SH-SY5Y (cell line): Measurements from ENCODE around the gene GATB.

Source experiments
- GATA2 ChIP-seq: IDR thresholded peaks from 2 replicates; pipeline ENCODE4 v1.6.1; 2011; ENCODE audit warnings: mild to moderate bottlenecking, low read depth, low read length
- GATA3 ChIP-seq: IDR thresholded peaks from 2 replicates; pipeline ENCODE4 v1.6.1; 2011; ENCODE audit warnings: low read depth, mild to moderate bottlenecking, low read length, moderate library complexity

DNA sequence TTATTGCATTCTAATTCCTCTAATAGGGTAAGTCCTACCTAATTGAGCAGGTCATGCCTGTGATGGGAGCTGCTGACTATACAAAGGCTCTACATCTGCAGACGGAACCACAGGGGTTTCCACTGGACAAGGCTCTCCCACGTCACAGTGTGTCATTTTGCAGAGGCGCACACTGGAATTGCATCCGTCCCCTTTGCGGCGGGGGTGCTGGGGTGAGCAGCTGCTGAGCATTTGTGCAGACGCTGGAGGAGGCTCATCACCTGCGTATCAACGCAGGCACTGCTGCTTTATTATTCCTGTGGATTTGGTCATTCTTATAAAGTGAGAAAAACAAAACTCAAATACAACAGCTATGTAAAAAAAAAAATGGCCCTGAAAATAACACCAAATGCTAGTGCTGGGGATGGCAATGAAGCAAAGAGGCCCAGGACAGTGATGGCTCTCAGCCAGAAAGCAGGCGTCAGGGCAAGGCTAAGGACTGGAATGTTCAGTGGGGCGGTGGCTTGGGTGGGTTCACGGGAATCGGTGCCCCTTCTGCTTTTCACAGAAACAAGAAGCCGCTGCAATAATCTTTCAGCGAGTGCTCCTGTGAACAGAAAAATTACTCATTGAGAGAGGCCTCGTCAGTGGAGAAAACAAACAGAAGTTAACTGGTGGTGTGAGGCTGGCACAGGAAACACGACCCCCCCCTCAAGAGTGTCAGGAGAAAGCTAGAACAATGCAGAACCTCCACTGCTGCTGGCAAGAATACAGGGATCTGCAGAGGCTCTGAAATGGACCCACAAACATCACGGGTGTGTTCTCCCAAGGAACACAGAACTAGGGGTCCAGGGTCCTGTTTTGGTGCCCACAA, 67.8 kb downstream of the GATB start:
- TF ChIP-seq GATA2 (no peak), GATA3 (no peak)
